Endothelial cell of umbilical vein (primary cell): ENCODE data around the gene NFIA. TPM values are rescaled to one million over a fixed set of nuclear protein-coding genes. Genes with fewer than 3 reads are reported as not detected.

Experiments used
- BruUV-seq: library from RNA; stranded (reverse); fragments of 400-500 nt; replicated peaks from 2 replicates; lab custom pipeline; 2021; lab: Mats Ljungman, UMichigan
- CTCF ChIA-PET: fragments of 300-600, 350-600 bp; sonication (Branson Sonifier 250); formaldehyde crosslinking; loops from one replicate; lab custom pipeline; 2021; ENCODE audit warnings: antibody characterized with exemption, inconsistent platforms; lab: Charles Lee
- POLR2A ChIA-PET: fragments of 300-600, 350-600 bp; sonication (Branson Sonifier 250); formaldehyde crosslinking; loops from one replicate; lab custom pipeline; 2021; ENCODE audit warnings: antibody characterized with exemption, inconsistent platforms; lab: Charles Lee
- DNase-seq: peaks from one replicate; pipeline ENCODE4 v3.0.0-alpha.2; 2011; ENCODE audit warnings: low read depth, low spot score
- FAIRE-seq: peaks from 2 replicates; lab custom pipeline; 2011; peaks lifted over from hg19 to GRCh38; lab: Jason Lieb, UNC
- H2AFZ ChIP-seq: 2 replicates; pipeline ENCODE4 v1.6.0; 2012; ENCODE audit warnings: low read depth, low read length, control low read depth, inconsistent platforms
- H3K27ac ChIP-seq: 2 replicates; pipeline ENCODE4 v1.5.1; 2011; ENCODE audit warnings: low read depth, mild to moderate bottlenecking, control low read depth, low read length, moderate library complexity; ENCODE audit not compliant: insufficient read depth
- H3K27me3 ChIP-seq, 2 experiments: 2 replicates each; pipeline versions ENCODE4 v1.6.0 to v1.6.1; 2011; ENCODE audit warnings: low read length in 2 of 2, mixed read lengths in 1 of 2; ENCODE audit not compliant: control insufficient read depth in 2 of 2, insufficient read depth in 2 of 2
- H3K36me3 ChIP-seq, 2 experiments: 2 replicates in 1 of 2; 3 replicates in 1 of 2; pipeline ENCODE4 v1.5.1; 2011; ENCODE audit warnings: low read length in 2 of 2, mild to moderate bottlenecking in 1 of 2, moderate library complexity in 1 of 2; ENCODE audit not compliant: control insufficient read depth in 2 of 2, insufficient read depth in 2 of 2; ENCODE audit errors: extremely low read depth in 1 of 2
- H3K4me1 ChIP-seq: 3 replicates; pipeline ENCODE4 v1.5.1; 2011; ENCODE audit warnings: mild to moderate bottlenecking, low read length; ENCODE audit not compliant: control insufficient read depth, insufficient read depth; ENCODE audit errors: extremely low read depth
- H3K4me2 ChIP-seq: 2 replicates; pipeline ENCODE4 v1.6.1; 2011; ENCODE audit warnings: low read length, control low read depth, mixed read lengths; ENCODE audit not compliant: insufficient read depth
- H3K4me3 ChIP-seq, 3 experiments: fragments of 200-600 bp in 1 of 3; sonication (generic), shearing (Covaris generic) in 1 of 3; replicated peaks in 1 of 3; 2 replicates each; pipeline ENCODE4 v1.5.1; 2011 to 2016; ENCODE audit warnings: control low read depth in 3 of 3, low read length in 3 of 3, mild to moderate bottlenecking in 2 of 3, inconsistent platforms in 1 of 3, low read depth in 1 of 3, moderate library complexity in 1 of 3; ENCODE audit not compliant: insufficient read depth in 1 of 3
- H3K79me2 ChIP-seq: 2 replicates; pipeline ENCODE4 v1.6.0; 2012; ENCODE audit warnings: low read length, inconsistent platforms; ENCODE audit not compliant: control insufficient read depth, insufficient read depth
- H3K9ac ChIP-seq: replicated peaks from 2 replicates; pipeline ENCODE3; 2011; ENCODE audit warnings: low read length, control low read depth; ENCODE audit not compliant: insufficient read depth; ENCODE audit errors: extremely low read depth
- H3K9me1 ChIP-seq: replicated peaks from 3 replicates; pipeline ENCODE4 v1.6.0; 2011; ENCODE audit warnings: mild to moderate bottlenecking, low read length; ENCODE audit not compliant: control insufficient read depth, insufficient read depth; ENCODE audit errors: extremely low read depth
- H3K9me3 ChIP-seq: replicated peaks from 2 replicates; pipeline ENCODE4 v1.5.1; 2012; ENCODE audit warnings: low read length, inconsistent platforms; ENCODE audit not compliant: control insufficient read depth, insufficient read depth
- H4K20me1 ChIP-seq: replicated peaks from 2 replicates; pipeline ENCODE3; 2011; ENCODE audit warnings: mild to moderate bottlenecking, low read length; ENCODE audit not compliant: control insufficient read depth, insufficient read depth; ENCODE audit errors: extremely low read depth
- POLR2A ChIP-seq: IDR thresholded peaks from 2 replicates; pipeline ENCODE4 v1.6.1; 2012; ENCODE audit warnings: low read depth, mild to moderate bottlenecking, control low read depth, low read length
- POLR2AphosphoS5 ChIP-seq: IDR thresholded peaks from 2 replicates; pipeline ENCODE4 v1.6.1; 2012; ENCODE audit warnings: low read depth, mild to moderate bottlenecking, control low read depth, low read length, moderate library complexity; ENCODE audit not compliant: insufficient read depth
- dilution Hi-C: fragments of 300-500 bp; cut with MboI; formaldehyde crosslinking; loops from one replicate; pipeline ENCODE4 v1.15.0; 2019; ENCODE audit warnings: low sequenced_read_pairs; ENCODE audit not compliant: extremely low pct_ligation_motif_present
- intact Hi-C: fragments of 100-400 bp; cut with micrococcal nuclease; formaldehyde crosslinking; loops from one replicate; pipeline ENCODE4 v1.10.0; 2022
- polyA plus RNA-seq, 4 experiments: library from polyadenylated mRNA; depleted of rRNA in 3 of 4; stranded (reverse) in 3 of 4; unstranded in 1 of 4; fragments of >200 nt; gene quantifications; 2 replicates each; pipeline versions ENCODE4 v1.2.1 to v1.2.3, GENCODE V29; 2011 to 2012; ENCODE audit warnings: missing spikeins in 1 of 4
- total RNA-seq: library from RNA; stranded (reverse); gene quantifications from 2 replicates; pipeline ENCODE4 v1.2.3, GENCODE V29; 2021
- TF ChIP-seq, protein P1 (sequence below): IDR thresholded peaks from 2 replicates; pipeline ENCODE4 v1.6.1; 2011; ENCODE audit not compliant: insufficient read depth, insufficient read length

The NFIA gene
- total and polyA plus RNA-seq, 2 donors (not counting 3 experiments of a cell fraction or from before 2014, with no cell fraction given): 25.5 to 47.0 TPM

DNA sequence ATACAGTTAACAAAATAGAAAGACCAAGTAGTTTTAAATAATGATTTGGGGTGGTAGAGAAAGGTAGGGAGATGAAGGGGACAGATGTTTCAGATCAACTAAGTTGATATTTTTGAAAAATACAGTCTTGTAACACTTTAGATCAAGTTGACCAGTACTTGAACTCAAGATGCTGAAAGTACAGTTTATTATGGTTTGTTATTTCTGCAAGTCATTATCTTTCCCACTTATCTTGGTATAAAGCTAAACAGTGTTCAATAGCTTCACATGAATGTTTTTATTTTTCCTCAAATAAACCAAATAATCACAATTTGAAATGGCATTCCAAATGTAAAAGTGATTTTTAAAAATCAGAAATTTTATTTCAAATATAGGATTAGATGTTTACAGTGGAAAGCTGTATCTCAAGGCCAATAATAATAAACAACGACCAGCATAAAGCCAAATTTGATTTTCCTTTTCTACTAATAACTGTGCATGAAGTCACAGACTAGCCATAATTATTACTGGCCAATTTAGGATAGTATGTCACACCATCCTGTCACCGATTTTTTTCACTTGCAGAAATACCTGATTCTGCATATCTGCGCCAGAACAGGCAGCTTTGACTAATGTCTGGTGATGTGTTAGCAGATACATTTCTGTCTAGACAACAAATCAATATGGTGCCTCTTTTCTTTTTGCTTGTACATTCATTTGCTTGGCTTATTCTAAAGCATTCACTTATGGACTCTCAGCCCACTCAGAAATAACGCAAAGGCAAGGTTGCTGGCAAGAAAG, 322.4 kb downstream of the NFIA start:
- Histone ChIP-seq H3K36me3 (peaks cover 5 to 20% of the 10 kb centered on the region in 2 experiments), H2AFZ (peak overlapping the region; percentile 1), H3K9ac (peak overlapping the region; percentile 27), H3K9me3 (no peaks in the 10 kb centered on the region), H3K4me2 (peak overlapping the region; percentile 32), H3K79me2 (no peaks in the 10 kb centered on the region), H3K27me3 (no peaks in the 10 kb centered on the region), H3K27ac (peak overlapping the region; percentile 91), H4K20me1 (no peaks in the 10 kb centered on the region), H3K4me3 (peak overlapping the region in 1 of 3 experiments; percentile 0), H3K9me1 (no peaks in the 10 kb centered on the region), H3K4me1 (peaks cover 23% of the 10 kb centered on the region)
- POLR2A ChIA-PET: no interaction called here
- FAIRE-seq: no peak
- no peak for DNase-seq
- dilution Hi-C loops: no loop called here
- TF ChIP-seq, protein P1, sequence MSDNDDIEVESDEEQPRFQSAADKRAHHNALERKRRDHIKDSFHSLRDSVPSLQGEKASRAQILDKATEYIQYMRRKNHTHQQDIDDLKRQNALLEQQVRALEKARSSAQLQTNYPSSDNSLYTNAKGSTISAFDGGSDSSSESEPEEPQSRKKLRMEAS: no peak
- TF ChIP-seq POLR2A: peak; percentile 17
- intact Hi-C loops: loop anchor here (1.0 kb wide), 3 partner anchors 14 to 49 kb away; no protein-coding TSS in a partner anchor
- no TSS peak for BruUV-seq
- CTCF ChIA-PET: interaction anchor here (0.5 to 1.8 kb wide), 5 partner anchors 12 to 1434 kb away, joined by 3 to 4 read pairs (median 4); no protein-coding TSS in a partner anchor

DNA sequence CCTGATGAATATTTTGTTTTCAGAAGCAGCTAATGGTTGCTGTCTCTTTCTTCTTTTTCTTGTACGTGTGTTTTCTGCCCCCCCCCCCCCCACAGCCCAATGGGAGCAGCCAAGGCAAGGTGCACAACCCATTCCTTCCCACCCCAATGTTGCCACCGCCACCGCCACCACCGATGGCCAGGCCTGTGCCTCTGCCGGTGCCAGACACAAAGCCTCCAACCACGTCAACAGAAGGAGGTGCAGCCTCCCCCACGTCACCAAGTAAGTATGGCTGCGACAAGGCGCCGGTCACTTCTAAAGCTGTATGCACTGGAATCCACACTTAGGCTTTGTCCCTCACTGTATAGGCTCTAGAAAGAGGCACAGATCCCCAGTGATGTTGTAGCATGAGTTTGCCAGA, 324.1 kb downstream of the NFIA start:
- ChIA-PET CTCF (no interaction called here), POLR2A (no interaction called here)
- dilution Hi-C loops (no loop called here), intact Hi-C loops (no loop called here)
- Histone ChIP-seq H3K9me3 (no peaks in the 10 kb centered on the region), H3K9me1 (no peaks in the 10 kb centered on the region), H3K27ac (no peak overlapping the region), H3K9ac (no peak overlapping the region), H3K4me2 (no peak overlapping the region), H4K20me1 (no peaks in the 10 kb centered on the region), H3K79me2 (no peaks in the 10 kb centered on the region), H2AFZ (no peak overlapping the region), H3K27me3 (no peaks in the 10 kb centered on the region), H3K4me3 (no peak overlapping the region), H3K4me1 (peaks cover 23% of the 10 kb centered on the region), H3K36me3 (peaks cover 5 to 20% of the 10 kb centered on the region in 2 experiments)
- no peak for FAIRE-seq
- BruUV-seq: no TSS peak
- DNase-seq: no peak
- TF ChIP-seq POLR2AphosphoS5: no peak
- TF ChIP-seq, protein P1: no peak
